NCI-H1694 (cell line): ENCODE measurements around the gene SCAPER.
A peak's percentile ranks its signal among the peaks of the same experiment; 100 is the strongest.
"Not testable (repeated sequence)": the region's sequence is repeated elsewhere in the genome, so short reads cannot be mapped to it uniquely, and the experiment has no call there.

Experiments used
- DNase-seq: peaks from one replicate; lab custom pipeline; 2025; lab: John Stamatoyannopoulos, UW

Gene SCAPER

GRCh38 chr15:76321602-76322001 is 583.5 kb downstream of the SCAPER start:
- no peak for DNase-seq

- DNase-seq = no peak
Measured at GRCh38 chr15:76321171-76321570, 584.0 kb downstream of the SCAPER start.

- DNase-seq = no peak
Measured at GRCh38 chr15:76320012-76320411, 585.1 kb downstream of the SCAPER start.

GRCh38 chr15:76313731-76314130 is 591.4 kb downstream of the SCAPER start:
- no peak for DNase-seq

GRCh38 chr15:76313175-76313567 is 592.0 kb downstream of the SCAPER start:
- not testable (repeated sequence) for DNase-seq

- no peak for DNase-seq
Measured at GRCh38 chr15:76312540-76313174, 592.5 kb downstream of the SCAPER start.

- peak; percentile 90 for DNase-seq
Measured at GRCh38 chr15:76311100-76311953, 593.8 kb downstream of the SCAPER start, which contains the start of gene ETFA. Gene ETFA, minus strand, starts transcription at chr15:76311469. Its CDS starts 81 bp downstream, at chr15:76311388.

GRCh38 chr15:76310475-76311099 is 594.6 kb downstream of the SCAPER start:
- DNase-seq = no peak

- DNase-seq = no peak
Measured at GRCh38 chr15:76309601-76310330, 595.4 kb downstream of the SCAPER start.

- no peak for DNase-seq
Measured at GRCh38 chr15:76303909-76304308, 601.2 kb downstream of the SCAPER start.

GRCh38 chr15:76299786-76300185 is 605.4 kb downstream of the SCAPER start:
- no peak for DNase-seq

GRCh38 chr15:76298986-76299385 is 606.2 kb downstream of the SCAPER start:
- DNase-seq = no peak

- DNase-seq = not testable (repeated sequence)
Measured at GRCh38 chr15:76297951-76298350, 607.2 kb downstream of the SCAPER start.
